GM19455 (cell line): Measurements from ENCODE around the gene ARHGEF7.
"Not testable (repeated sequence)": the region's sequence is repeated elsewhere in the genome, so short reads cannot be mapped to it uniquely, and the experiment has no call there.

ENCODE experiments used
- ATAC-seq: cut with Tn5 transposase; IDR thresholded peaks from one replicate; pipeline ENCODE4 v1.9.1; 2021; ENCODE audit not compliant: unreplicated experiment

The ARHGEF7 gene

GRCh38 chr13:111166882-111167675, 52.0 kb downstream of the ARHGEF7 start:
- ATAC-seq, result no peak

- no peak for ATAC-seq
Measured at GRCh38 chr13:111168107-111168506, 53.0 kb downstream of the ARHGEF7 start.

- ATAC-seq, result no peak
Measured at GRCh38 chr13:111171112-111171511, 56.0 kb downstream of the ARHGEF7 start.

GRCh38 chr13:111171629-111172028, 56.5 kb downstream of the ARHGEF7 start:
- ATAC-seq, result no peak

- ATAC-seq, result no peak
Measured at GRCh38 chr13:111174377-111175114, 59.4 kb downstream of the ARHGEF7 start.

GRCh38 chr13:111175372-111175771, 60.3 kb downstream of the ARHGEF7 start:
- no peak for ATAC-seq

- no peak for ATAC-seq
Measured at GRCh38 chr13:111175935-111176334, 60.8 kb downstream of the ARHGEF7 start.

GRCh38 chr13:111176421-111176820, 61.3 kb downstream of the ARHGEF7 start:
- no peak for ATAC-seq

GRCh38 chr13:111177081-111177711, 62.1 kb downstream of the ARHGEF7 start:
- ATAC-seq, result no peak

GRCh38 chr13:111177921-111178320, 62.8 kb downstream of the ARHGEF7 start:
- no peak for ATAC-seq

GRCh38 chr13:111178402-111178801, 63.3 kb downstream of the ARHGEF7 start:
- ATAC-seq, result no peak

GRCh38 chr13:111179908-111180760, 65.0 kb downstream of the ARHGEF7 start:
- ATAC-seq, result no peak

GRCh38 chr13:111181977-111182376, 66.9 kb downstream of the ARHGEF7 start:
- no peak for ATAC-seq

GRCh38 chr13:111183087-111183645, 68.1 kb downstream of the ARHGEF7 start:
- ATAC-seq, result no peak

- no peak for ATAC-seq
Measured at GRCh38 chr13:111183959-111184358, 68.8 kb downstream of the ARHGEF7 start.

- ATAC-seq, result peak; percentile 84
Measured at GRCh38 chr13:111184458-111185401, 69.6 kb downstream of the ARHGEF7 start.

- no peak for ATAC-seq
Measured at GRCh38 chr13:111186305-111186935, 71.3 kb downstream of the ARHGEF7 start.

GRCh38 chr13:111187960-111188541, 72.9 kb downstream of the ARHGEF7 start:
- ATAC-seq, result no peak

GRCh38 chr13:111189064-111189505, 74.0 kb downstream of the ARHGEF7 start:
- ATAC-seq, result not testable (repeated sequence)
